ENCODE measurements around the gene ADAMTSL3. TPM values are rescaled to one million over a fixed set of nuclear protein-coding genes. Genes with fewer than 3 reads are reported as not detected.

The ADAMTSL3 gene
- total and polyA plus RNA-seq, 2 donors (not counting 1 experiment from before 2014, with no cell fraction given) = 0.01 TPM; not detected in 1

DNA sequence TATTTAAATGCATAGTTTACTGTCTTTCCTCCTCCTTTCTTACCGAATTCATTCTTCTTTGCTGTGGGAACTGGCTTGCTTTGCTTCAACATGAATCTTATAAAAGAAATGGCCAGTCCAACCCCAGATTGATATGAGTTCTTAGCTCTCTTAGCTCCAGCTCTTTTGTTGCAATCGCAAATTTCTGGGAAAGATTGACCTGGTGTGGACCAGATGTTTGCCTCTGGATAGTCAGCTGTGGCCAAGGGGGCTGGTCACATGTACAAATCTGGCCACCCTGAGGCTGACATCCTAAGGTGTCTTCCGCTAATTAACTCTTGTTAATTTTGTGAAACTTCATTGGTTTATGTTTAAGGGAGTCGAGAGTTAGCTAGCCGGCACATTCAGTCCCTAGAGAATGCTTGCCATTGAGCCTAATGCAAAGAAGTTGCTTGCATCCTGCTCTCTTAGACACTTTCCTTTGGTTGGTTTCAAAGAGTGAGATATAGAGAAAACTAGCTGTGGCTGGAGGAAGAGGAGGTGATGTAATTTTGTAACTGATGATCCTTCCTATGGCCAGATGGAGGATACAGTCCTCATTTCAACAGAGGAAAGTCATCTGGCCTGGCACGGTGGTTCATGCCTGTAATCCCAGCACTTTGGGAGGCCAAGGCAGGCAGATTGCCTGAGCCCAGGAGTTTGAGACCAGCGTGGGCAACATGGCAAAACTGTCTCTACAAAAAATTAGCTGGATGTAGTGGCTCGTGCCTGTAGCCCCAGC, 162.4 kb downstream of the ADAMTSL3 start:
- ChIA-PET CTCF (no interaction called here), POLR2A (no interaction called here)
- WGBS (ENCODE audit: insufficient coverage) = 85% methylated on average over 8 of the region's 8 CpGs

GRCh38 chr15:83818591-83818990, 164.7 kb downstream of the ADAMTSL3 start:
- no peak for DNase-seq
- CTCF ChIA-PET = no interaction called here
- Histone ChIP-seq H4K20me1 (ENCODE audit: control insufficient read depth, insufficient read depth, low read length, poor library complexity, severe bottlenecking) (no peaks in the 10 kb centered on the region), H3K9ac (ENCODE audit: low read length) (no peak overlapping the region), H3K79me2 (ENCODE audit: control insufficient read depth, insufficient read depth, low read length) (no peaks in the 10 kb centered on the region), H3K4me3 (ENCODE audit: control extremely low read depth in 1 of 5, extremely low read depth in 1 of 5, insufficient read depth in 1 of 5, low read depth in 2 of 5, low read length in 4 of 5) (no peak overlapping the region), H3K9me3 (ENCODE audit: control extremely low read depth in 1 of 3, control insufficient read depth in 2 of 3, insufficient read depth in 1 of 3, low read length in 2 of 3) (no peaks in the 10 kb centered on the region), H3K27me3 (replicated peaks in 1 of 4; ENCODE audit: control extremely low read depth in 1 of 4, control insufficient read depth in 3 of 4, insufficient read depth in 4 of 4, low read length in 3 of 4) (no peaks in the 10 kb centered on the region), H3K27ac (ENCODE audit: low read length in 2 of 2) (no peak overlapping the region), H3K4me2 (replicated peaks; ENCODE audit: low read depth, low read length, poor library complexity, severe bottlenecking) (no peak overlapping the region), H2AFZ (ENCODE audit: insufficient read depth, low read depth, low read length, poor library complexity, severe bottlenecking) (no peak overlapping the region), H3K4me1 (ENCODE audit: control insufficient read depth in 2 of 2, insufficient read depth in 2 of 2, low read length in 2 of 2) (no peaks in the 10 kb centered on the region), H3K36me3 (replicated peaks in 1 of 2; ENCODE audit: control extremely low read depth in 1 of 2, control insufficient read depth in 1 of 2, extremely low read depth in 1 of 2, insufficient read depth in 2 of 2, low read length in 1 of 2) (no peaks in the 10 kb centered on the region)
- no peak overlapping the region for H3K27ac Mint-ChIP-seq
- peaks cover 3% of the 10 kb centered on the region for H3K9me3 Mint-ChIP-seq (ENCODE audit: insufficient read depth)
- H3K27me3 Mint-ChIP-seq = peaks cover 3% of the 10 kb centered on the region
- POLR2A ChIA-PET = no interaction called here
- H3K4me1 Mint-ChIP-seq = no peaks in the 10 kb centered on the region
- TF ChIP-seq EZH2 (IDR thresholded peaks at IDR 0.05; ENCODE audit: borderline replicate concordance, insufficient read depth, low read depth, low read length, poor library complexity, severe bottlenecking) = no peak
- TF ChIP-seq, protein P1, sequence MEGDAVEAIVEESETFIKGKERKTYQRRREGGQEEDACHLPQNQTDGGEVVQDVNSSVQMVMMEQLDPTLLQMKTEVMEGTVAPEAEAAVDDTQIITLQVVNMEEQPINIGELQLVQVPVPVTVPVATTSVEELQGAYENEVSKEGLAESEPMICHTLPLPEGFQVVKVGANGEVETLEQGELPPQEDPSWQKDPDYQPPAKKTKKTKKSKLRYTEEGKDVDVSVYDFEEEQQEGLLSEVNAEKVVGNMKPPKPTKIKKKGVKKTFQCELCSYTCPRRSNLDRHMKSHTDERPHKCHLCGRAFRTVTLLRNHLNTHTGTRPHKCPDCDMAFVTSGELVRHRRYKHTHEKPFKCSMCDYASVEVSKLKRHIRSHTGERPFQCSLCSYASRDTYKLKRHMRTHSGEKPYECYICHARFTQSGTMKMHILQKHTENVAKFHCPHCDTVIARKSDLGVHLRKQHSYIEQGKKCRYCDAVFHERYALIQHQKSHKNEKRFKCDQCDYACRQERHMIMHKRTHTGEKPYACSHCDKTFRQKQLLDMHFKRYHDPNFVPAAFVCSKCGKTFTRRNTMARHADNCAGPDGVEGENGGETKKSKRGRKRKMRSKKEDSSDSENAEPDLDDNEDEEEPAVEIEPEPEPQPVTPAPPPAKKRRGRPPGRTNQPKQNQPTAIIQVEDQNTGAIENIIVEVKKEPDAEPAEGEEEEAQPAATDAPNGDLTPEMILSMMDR (IDR thresholded peaks at IDR 0.05) = no peak
- intact Hi-C loops (cut with micrococcal nuclease) = no loop called here
- H3K4me3 Mint-ChIP-seq = no peak overlapping the region
- 100% methylated on average over 3 of the region's 8 CpGs for WGBS (ENCODE audit: insufficient coverage)
- ATAC-seq (ENCODE audit: low read depth) = no peak

More for the DNA sequence above, 162.4 kb downstream of the ADAMTSL3 start:
- no peaks in the 10 kb centered on the region for H3K27me3 ChIP-seq (replicated peaks in 1 of 4; ENCODE audit: control extremely low read depth in 1 of 4, control insufficient read depth in 3 of 4, insufficient read depth in 4 of 4, low read length in 3 of 4)
- H3K4me3 Mint-ChIP-seq = no peak overlapping the region
- no peaks in the 10 kb centered on the region for H3K79me2 ChIP-seq (ENCODE audit: control insufficient read depth, insufficient read depth, low read length)
- TF ChIP-seq, protein P1 (IDR thresholded peaks at IDR 0.05) = no peak
- H4K20me1 ChIP-seq (ENCODE audit: control insufficient read depth, insufficient read depth, low read length, poor library complexity, severe bottlenecking) = no peaks in the 10 kb centered on the region
- ATAC-seq (ENCODE audit: low read depth) = no peak
- H3K4me3 ChIP-seq (ENCODE audit: control extremely low read depth in 1 of 5, extremely low read depth in 1 of 5, insufficient read depth in 1 of 5, low read depth in 2 of 5, low read length in 4 of 5) = no peak overlapping the region
- H3K9ac ChIP-seq (ENCODE audit: low read length) = no peak overlapping the region
- intact Hi-C loops (cut with micrococcal nuclease) = no loop called here
- no peaks in the 10 kb centered on the region for H3K36me3 ChIP-seq (replicated peaks in 1 of 2; ENCODE audit: control extremely low read depth in 1 of 2, control insufficient read depth in 1 of 2, extremely low read depth in 1 of 2, insufficient read depth in 2 of 2, low read length in 1 of 2)
- no peaks in the 10 kb centered on the region for H3K9me3 ChIP-seq (ENCODE audit: control extremely low read depth in 1 of 3, control insufficient read depth in 2 of 3, insufficient read depth in 1 of 3, low read length in 2 of 3)
- no peaks in the 10 kb centered on the region for H3K9me3 Mint-ChIP-seq (ENCODE audit: insufficient read depth)
- H3K4me1 ChIP-seq (ENCODE audit: control insufficient read depth in 2 of 2, insufficient read depth in 2 of 2, low read length in 2 of 2) = no peaks in the 10 kb centered on the region
- H3K27me3 Mint-ChIP-seq = peaks cover 3% of the 10 kb centered on the region
- no peak overlapping the region for H2AFZ ChIP-seq (ENCODE audit: insufficient read depth, low read depth, low read length, poor library complexity, severe bottlenecking)
- H3K27ac Mint-ChIP-seq = no peak overlapping the region
- H3K27ac ChIP-seq (ENCODE audit: low read length in 2 of 2) = no peak overlapping the region
- DNase-seq = no peak
- no peak overlapping the region for H3K4me2 ChIP-seq (replicated peaks; ENCODE audit: low read depth, low read length, poor library complexity, severe bottlenecking)
- H3K4me1 Mint-ChIP-seq = no peaks in the 10 kb centered on the region
